NOMO-1 (cell line): ENCODE results near the gene ZBTB45.

Source experiments
- DNase-seq, 2 experiments: peaks; one replicate each; lab custom pipeline; 2025; ENCODE audit not compliant: unreplicated experiment in 2 of 2; lab: John Stamatoyannopoulos, UW

Gene ZBTB45

DNA sequence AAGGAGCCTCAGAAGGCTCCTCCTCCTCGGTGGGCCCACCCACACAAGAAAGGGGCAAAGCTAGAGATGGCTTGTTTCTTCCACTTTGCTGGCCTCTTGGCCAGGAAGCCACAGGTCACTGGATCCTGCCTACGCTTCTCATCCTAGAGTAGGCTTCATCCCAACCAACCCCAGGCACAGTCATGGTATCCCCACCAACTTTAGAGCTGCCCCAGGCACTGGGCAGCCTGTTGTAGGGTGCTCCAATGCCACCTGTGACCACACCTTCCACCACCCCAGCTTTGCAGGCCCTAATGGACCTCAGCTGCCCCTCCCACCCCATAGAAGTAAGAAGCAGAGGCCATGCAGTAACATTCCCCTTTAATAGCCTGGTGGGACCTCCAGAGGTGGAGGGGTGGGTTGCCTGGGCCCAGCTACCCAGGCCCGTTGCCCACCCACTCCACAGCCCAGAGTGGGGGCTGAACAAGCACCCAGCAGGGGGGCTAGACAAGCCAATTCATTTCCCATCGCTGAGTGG lies 35.8 kb upstream of the ZBTB45 start:
- DNase-seq, result no peak

DNA sequence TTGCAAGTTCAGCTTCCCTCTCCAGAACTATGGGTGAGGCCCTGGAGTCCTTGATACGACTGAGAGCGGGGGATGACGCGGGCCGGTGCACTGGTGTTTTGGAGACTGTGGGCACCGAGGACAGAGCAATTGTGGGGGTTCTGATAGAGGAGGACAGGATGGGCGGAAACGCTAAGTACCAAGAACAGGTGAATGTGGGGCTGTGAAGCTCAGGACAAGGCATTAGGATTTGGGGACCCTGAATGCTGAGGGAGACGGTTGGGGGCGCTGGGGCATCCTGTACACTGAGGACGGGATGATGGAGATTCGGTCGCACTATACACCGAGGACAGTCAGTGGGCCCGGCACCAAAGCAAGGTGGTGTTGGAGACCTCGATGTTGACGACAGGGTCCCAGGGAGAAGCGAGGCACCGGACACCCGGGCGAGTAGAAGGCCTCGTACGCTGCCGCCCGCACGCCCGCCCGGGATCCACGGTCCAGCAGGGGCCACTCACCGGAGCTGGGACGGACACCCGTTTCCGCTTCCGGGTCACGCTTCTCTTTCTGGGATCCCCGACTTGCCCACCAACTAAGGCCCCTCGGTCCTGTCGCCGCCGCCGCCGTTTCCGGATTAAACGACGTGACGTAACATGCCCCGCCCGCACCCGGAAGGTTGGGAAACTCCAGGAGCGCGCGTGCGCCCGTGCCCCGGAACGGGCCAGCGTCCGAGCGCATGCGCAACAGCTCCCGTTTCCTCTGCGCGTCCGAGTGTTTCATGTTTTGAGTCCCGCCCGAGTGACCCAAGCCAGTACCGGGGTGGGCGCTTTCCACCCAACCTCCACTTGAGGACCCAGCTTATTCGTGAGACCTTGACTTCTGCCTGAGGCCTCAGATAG lies 35.1 kb upstream of the ZBTB45 start, which contains the start of gene CHMP2A:
Gene CHMP2A, minus strand, starts transcription at position 612 of the 875 bp plus-strand sequence. CDS start 893 bp downstream, outside the sequence.
- DNase-seq, result no peak

DNA sequence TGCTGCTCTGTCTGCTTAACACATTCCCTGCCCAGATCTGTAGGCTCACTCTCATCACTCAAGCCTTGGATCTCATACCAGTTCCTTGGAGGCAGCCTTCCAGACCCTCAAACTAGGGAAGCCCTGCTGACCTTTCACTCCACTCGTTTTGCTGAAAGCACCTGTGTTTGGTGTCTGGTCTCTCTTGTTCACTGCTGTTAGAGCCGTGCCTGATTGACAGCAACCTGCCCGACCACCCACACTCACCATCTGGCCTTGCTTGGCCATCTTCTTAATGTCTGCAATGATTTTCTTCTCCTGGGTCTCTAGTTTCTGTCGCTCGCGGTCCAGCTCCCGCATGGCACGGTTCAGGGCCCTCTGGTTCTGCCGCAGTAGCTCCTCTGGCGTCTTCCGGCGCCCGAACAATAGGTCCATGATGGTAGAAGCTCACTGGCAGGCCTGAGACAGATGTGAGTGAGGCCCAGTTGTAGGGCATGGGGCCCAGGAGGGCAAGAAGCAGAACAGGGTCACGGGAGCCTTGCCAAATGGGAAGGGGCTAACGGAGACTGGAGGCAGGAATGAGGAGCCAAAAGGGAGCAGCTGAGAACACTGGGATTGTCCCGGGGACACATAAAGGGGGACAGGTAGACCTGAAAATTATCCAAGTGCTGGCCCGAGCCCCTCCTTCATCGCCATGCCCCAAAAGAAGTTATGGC lies 34.3 kb upstream of the ZBTB45 start:
- no peak for DNase-seq

GRCh38 chr19:58552655-58553054 lies 33.0 kb upstream of the ZBTB45 start:
- no peak for DNase-seq

DNA sequence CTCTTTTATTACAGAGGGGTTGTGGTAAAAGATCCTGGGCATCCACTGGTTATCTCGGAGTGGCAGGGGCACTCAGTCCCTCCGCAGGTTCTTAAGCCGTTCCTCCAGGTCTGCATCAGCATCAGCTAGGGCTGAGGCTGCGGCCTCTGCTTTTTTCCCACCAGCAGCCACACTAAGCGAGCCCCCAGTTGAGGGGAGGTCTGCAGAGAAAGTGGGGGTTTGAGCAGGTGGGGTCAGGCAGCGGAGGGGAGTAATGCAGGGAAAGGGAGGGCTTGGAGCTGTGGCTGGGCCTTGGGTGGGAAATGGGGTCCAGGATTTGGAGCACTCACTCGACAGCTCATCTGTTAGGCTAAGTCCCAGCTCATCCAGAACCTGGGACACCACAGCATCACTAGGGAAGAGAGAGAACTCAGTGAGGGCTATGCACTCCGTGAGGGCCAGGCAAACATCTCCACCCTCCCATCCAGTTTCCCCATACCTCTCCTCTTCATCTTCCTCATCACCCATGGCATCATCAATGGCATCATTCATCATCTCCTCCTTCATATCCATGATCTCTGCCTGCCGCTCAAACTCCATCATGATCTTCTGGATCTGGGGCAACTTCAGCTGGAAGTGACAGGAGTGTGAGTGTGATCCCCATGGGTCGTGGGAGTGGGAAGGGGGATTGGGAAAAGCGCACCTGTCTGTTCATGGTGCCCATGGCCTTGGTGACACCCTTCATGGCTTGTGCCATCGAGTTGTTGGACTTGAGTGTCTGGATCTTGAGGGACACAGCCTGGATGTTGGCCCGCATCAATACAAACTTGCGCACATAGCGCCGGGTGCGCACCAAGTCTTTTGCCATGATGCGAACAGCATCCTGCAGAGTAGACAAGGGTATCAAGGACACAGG lies 32.2 kb upstream of the ZBTB45 start:
- no peak for DNase-seq

- no peak for DNase-seq
Measured at GRCh38 chr19:58551123-58551497, 31.5 kb upstream of the ZBTB45 start.

GRCh38 chr19:58550362-58551122 lies 30.9 kb upstream of the ZBTB45 start:
- no peak for DNase-seq

DNA sequence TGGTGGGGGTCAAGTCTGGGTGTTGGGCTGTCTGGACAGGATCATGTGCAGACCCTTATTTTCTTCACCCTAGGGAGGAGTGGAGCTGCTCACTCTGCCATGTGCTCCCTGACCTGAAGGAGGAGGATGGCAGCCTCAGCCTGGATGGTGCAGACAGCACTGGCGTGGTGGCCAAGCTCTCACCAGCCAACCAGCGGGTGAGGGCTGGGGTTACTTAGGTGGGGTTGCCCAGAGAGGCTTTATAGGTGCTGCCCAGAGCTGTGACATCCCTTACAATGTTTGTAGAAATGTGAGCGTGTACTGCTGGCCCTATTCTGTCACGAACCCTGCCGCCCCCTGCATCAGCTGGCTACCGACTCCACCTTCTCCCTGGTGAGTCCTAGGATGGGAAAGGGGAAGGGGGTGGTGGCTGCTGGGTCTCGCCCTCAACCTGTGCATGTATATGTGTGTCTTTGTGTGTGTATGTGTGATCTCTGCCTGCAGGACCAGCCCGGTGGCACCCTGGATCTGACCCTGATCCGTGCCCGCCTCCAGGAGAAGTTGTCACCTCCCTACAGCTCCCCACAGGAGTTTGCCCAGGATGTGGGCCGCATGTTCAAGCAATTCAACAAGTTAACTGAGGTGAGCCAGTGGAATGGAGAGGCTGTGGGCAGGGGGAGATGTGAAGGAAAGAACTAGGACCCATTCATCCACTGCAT lies 30.2 kb upstream of the ZBTB45 start:
- no peak for DNase-seq

DNA sequence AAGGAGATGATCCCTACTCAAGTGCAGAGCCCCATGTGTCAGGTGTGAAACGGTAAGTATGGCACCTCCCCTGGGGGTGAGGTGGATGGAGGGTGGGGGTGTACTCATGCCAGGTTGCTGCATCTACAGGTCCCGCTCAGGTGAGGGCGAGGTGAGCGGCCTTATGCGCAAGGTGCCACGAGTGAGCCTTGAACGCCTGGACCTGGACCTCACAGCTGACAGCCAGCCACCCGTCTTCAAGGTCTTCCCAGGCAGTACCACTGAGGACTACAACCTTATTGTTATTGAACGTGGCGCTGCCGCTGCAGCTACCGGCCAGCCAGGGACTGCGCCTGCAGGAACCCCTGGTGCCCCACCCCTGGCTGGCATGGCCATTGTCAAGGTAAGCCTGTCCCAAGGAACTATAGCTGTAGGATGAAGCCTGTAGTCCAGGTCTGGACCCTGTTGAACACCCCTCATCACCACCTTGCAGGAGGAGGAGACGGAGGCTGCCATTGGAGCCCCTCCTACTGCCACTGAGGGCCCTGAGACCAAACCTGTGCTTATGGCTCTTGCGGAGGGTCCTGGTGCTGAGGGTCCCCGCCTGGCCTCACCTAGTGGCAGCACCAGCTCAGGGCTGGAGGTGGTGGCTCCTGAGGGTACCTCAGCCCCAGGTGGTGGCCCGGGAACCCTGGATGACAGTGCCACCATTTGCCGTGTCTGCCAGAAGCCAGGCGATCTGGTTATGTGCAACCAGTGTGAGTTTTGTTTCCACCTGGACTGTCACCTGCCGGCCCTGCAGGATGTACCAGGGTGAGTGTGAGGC lies 29.5 kb upstream of the ZBTB45 start:
- DNase-seq, result no peak

DNA sequence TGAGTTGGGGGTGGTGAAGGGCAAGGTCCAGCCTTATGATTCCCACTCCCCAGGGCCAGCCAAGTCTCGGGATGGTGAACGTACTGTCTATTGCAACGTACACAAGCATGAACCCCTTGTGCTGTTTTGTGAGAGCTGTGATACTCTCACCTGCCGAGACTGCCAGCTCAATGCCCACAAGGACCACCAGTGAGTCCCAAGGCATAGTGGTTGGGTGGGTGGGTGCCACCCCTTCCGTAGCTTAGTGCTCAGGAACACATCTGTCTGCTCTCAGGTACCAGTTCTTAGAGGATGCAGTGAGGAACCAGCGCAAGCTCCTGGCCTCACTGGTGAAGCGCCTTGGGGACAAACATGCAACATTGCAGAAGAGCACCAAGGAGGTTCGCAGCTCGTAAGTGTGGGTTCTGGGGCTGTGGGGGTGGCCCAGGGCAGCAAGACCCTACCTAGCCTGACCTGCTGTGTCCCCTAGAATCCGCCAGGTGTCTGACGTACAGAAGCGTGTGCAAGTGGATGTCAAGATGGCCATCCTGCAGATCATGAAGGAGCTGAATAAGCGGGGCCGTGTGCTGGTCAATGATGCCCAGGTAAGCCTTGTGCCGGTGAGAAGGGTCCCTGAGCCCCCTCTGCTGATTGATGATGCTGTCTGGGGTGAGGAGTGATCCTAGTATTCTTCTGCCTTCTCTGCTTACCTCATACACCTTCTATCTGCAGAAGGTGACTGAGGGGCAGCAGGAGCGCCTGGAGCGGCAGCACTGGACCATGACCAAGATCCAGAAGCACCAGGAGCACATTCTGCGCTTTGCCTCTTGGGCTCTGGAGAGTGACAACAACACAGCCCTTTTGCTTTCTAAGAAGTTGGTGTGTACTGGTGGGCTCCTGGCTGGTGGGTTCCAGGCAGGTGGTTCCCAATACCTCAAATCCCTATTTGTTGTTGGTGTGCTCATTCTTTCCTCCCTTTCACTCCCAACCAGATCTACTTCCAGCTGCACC lies 28.0 kb upstream of the ZBTB45 start:
- DNase-seq, result no peak

- DNase-seq, result no peak
Measured at GRCh38 chr19:58546019-58546530, 26.5 kb upstream of the ZBTB45 start.

DNA sequence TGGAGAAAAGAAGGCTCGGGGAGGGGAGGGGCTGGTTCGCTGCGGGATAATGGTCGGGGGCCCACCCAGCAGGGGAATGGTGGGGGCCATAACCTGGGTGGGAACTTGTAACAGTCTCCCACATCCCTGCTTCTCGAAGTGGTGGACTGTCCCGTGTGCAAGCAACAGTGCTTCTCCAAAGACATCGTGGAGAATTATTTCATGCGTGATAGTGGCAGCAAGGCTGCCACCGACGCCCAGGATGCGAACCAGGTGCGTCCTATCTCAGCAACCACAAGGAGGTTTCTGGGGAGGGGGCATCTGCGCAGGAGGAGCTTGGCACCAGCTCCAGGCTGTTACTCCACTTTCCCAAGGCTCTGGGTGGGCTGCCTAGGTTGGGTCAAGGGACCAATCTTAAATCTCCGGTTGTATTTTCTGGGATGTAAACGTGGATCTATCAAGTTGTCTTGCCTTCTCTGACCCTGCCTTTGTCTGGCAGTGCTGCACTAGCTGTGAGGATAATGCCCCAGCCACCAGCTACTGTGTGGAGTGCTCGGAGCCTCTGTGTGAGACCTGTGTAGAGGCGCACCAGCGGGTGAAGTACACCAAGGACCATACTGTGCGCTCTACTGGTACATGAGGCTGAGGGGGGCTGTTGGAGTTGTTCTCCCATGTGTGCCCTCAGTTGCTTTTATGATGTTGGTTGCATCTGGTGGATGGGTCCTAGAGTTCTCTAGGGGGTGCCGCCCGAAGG lies 25.8 kb upstream of the ZBTB45 start:
- DNase-seq, result no peak

DNA sequence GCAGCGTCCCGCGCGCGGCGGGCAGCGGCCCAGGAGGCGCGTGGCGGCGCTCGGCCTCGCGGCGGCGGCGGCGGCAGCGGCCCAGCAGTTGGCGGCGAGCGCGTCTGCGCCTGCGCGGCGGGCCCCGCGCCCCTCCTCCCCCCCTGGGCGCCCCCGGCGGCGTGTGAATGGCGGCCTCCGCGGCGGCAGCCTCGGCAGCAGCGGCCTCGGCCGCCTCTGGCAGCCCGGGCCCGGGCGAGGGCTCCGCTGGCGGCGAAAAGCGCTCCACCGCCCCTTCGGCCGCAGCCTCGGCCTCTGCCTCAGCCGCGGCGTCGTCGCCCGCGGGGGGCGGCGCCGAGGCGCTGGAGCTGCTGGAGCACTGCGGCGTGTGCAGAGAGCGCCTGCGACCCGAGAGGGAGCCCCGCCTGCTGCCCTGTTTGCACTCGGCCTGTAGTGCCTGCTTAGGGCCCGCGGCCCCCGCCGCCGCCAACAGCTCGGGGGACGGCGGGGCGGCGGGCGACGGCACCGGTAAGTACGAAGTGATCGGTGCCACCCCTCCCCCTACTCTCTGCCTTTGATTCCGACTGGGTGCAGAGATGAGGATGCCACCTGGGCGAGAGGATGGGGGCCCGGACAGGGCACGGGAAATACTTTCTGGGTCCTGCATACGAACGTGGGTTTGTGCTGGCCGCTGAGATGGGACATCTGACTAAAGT lies 25.1 kb upstream of the ZBTB45 start:
- DNase-seq, result no peak

DNA sequence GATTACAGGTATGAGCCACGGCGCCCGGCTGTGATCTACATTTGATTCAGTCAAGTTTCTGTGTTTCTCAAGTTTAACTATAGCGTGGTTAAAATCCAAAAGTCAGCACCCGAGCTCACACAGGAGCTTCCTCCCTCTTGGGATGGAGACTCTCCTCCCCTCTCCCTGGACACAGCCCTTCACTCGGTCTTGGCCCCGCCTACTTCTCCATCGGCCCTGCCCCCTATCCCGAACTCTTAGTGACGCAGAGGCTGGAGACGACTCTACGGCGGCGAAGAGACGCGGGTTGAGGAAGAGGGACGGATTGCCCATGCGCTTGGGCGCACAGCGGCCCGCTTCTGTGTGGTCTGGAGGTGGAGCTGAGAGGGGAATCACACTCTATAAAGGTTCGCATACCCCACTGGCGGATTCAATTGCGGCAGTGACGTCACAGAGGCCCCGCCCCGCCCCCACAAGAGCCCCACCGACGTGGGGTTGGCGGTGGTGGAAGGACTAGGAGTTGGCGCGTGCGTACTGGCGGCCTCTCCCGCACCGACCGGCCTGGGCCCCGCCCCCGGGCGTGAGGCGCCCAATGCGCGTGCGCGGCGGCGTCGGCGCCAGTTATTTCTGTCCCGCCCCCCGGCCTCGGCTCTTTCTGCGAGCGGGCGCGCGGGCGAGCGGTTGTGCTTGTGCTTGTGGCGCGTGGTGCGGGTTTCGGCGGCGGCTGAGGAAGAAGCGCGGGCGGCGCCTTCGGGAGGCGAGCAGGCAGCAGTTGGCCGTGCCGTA lies 24.4 kb upstream of the ZBTB45 start, which contains the start of gene TRIM28:
Gene TRIM28, plus strand, starts transcription at position 239 of the 765 bp plus-strand sequence. CDS start 694 bp downstream, outside the sequence.
- no peak for DNase-seq
